Right lung (tissue), 5 donors: ENCODE data around the gene PTPRD. TPM values are rescaled to one million over a fixed set of nuclear protein-coding genes. Genes with fewer than 3 reads are reported as not detected.
"Not testable (repeated sequence)": the region's sequence is repeated elsewhere in the genome, so short reads cannot be mapped to it uniquely, and the experiment has no call there.

Experiments
- DNase-seq, 2 donors: peaks; one replicate each; pipeline ENCODE4 v3.0.0-alpha.2; 2013
- polyA plus RNA-seq, 5 donors: library from polyadenylated mRNA; unstranded; fragments of 120-200 nt; gene quantifications; one replicate each; pipeline versions ENCODE4 v1.2.1 to v1.2.3, GENCODE V29; 2013; ENCODE audit warnings: inconsistent platforms in 1 of 5, low replicate concordance in 1 of 5; ENCODE audit not compliant: insufficient read length in 5 of 5, insufficient read depth in 1 of 5

Gene PTPRD
- polyA plus RNA-seq, 5 donors, result 117 to 156 (median 130) TPM

DNA sequence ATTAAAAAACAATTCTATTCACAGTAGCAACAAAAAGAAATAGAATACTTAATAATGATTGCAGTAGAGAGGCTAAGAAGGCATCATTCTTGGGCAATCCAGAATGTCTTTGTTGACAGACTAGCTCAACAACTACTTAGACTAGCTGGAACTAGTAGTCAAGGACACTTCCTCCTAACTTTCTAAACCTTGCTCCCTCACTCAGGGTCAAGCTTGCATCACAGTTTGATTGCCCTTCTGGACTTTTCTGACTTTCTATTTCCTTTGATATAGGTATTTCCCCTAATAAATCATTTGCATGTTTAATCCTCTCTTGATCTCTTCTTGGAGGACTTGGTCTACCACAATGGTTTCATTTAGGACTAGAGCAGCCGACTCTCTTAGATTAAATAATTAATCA is 1107.9 kb downstream of the PTPRD start:
- no peak for DNase-seq

DNA sequence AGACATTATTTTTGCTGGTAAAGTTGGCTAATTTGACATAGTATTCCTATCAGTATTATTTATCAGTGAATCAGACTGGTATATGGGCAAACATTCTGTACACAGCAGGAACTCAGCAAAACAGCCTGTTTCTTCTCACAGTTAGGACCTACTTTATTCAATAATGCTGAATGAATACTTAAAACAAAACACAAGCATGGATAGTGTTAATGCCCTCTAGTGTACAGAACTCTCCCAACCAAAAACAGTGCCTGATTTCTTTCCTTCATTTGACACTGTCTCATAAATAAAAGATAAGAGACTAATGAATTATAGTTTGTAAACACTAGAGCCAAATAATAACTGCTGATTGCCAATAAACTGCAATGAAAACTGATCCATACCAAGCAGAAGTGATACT is 1113.3 kb downstream of the PTPRD start:
- DNase-seq, result no peak

DNA sequence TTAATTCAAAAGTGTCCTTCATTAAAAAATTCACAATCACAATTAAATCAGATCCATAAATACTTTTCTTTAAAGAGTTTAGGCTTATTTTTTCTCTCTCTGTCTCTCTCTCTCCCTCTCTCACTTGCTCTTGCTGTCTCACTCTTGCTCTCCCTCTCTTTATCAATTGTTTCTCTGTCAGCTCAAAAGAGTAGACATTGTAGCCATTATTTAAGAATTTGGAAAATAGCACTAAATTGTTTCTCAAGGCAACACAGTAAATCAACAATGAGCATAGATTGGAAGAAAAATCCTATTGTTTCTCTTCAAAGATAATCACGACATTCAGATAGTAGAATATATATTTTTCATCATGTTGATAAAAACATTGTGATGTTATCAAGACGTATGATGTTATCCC is 1114.0 kb downstream of the PTPRD start:
- DNase-seq, result no peak

DNA sequence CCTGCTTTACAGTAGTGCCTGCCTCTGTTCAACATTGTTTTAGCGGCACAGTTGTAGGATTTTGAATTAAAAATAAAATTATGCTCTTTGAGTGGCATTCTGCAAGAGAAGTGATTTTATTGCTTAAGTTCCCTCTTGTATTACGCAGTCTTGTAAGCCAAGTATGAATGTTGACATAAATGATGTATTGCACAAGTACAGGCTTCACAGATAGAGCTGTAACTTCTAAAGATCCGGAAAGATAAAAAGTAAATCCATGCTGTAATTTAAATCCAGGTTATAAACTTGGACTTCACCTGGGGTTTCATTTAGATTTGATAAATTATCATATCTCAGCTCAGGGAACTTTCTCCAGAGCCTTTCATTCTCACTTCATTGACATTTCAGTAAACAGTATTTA is 1114.7 kb downstream of the PTPRD start:
- peak; percentile 7 to 13 for DNase-seq

DNA sequence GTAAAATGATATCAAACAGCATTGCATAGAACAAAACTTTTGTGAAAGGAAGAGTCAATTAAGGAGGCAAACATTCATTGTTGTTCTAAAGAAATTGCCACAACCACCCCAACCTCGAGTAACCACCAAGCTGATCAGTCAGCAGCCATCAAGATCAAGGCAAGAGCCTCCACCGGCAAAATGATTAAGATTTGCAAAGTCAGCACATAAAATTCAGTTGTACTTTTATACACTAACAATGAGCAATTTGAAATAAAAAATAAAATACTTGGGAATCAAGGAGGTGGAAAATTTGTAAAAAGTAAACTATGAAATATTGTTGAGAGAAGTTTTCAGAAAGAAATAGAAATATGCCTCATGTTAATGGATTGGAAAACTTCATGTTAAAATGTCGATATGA is 1118.5 kb downstream of the PTPRD start:
- no peak for DNase-seq

DNA sequence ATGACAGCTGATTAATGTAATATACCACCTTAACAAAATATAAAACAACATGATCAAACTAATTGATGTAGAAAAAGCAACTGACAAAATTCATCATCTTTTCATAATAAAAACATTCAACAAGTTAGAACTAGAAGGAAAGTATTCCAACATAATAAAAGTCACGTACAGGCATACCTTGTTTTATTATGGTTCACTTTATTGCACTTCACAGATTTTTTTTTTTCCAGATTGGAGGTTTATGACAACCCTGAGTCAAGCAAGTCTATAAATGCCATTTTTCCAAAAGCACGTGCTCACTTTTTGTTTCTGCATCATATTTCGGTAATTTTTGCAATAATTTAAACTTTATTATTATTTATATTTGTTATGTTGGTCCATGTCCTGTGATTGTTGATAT is 1120.3 kb downstream of the PTPRD start:
- DNase-seq, result no peak

DNA sequence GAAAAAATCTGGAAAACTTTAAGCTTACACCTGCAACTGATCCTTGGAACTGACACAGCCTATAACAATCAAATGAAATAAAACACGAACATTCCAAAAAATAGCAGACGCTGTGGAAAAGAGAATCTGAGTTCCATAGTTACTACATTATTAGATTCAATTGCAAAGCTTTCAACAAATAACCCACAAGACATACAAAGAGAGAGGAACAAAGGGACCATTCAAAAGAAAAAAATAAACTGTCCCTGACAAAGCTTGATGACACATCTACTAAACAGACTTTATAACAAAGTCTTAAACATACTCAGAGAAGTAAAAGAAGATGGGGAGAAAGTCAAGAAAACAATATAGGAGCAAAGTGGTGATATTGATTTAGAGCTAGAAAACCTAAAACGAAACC is 1123.6 kb downstream of the PTPRD start:
- DNase-seq, result no peak

DNA sequence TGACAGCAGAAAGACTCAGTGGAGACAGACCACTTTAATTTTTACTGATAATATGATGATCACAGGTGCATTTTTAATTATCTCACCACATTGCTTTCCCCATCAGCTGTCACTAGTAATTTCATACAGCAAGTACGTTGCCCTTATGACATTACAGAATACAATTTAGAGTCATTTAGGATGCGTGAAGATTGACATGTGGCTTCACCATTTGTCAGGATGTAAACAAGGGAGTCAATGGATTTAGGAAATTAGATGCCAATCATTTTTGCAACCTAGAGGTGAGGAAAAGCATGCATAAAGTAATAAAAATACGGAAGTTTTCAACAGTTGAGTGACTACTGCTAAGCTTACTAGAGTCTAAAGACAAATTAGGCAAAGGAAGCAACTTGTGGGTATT is 1129.6 kb downstream of the PTPRD start:
- no peak for DNase-seq

DNA sequence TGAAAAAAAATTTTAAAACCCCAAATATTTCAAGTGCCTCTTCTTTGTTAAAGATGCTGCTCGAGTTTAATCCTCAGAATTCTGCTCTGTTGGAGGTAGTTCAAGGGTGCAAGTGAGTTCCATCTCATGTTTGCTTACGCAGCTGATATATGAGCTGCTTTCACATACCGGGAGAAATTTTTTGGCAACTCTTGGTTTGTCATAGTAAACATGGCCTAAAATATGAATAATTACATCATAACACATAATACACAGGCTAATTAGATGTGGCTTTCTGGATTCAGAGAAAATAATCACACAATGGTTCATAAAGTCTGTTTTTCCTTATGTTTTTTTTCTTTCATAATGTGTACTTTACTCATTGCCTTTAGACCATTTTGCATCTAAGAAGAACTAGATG is 1134.1 kb downstream of the PTPRD start:
- peak; percentile 38 to 40 for DNase-seq

DNA sequence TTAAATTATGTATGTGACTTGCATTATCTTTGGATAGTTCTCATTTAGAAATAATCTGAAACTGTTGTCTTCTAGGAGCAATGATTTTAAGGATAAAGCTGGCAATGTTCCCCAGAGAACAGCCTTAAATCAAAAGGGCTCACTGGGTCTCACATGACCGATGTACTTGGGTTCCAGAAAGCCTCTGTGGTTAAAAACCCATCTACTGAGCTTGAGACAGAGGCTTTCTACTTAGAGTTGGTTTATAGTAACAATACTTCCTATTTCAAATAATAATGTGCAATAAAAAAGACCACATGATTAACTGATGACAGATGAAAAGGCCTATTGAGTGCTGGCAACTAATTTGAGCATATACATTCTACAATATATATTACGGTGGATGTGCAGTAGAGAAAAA is 1143.5 kb downstream of the PTPRD start:
- DNase-seq, result no peak

DNA sequence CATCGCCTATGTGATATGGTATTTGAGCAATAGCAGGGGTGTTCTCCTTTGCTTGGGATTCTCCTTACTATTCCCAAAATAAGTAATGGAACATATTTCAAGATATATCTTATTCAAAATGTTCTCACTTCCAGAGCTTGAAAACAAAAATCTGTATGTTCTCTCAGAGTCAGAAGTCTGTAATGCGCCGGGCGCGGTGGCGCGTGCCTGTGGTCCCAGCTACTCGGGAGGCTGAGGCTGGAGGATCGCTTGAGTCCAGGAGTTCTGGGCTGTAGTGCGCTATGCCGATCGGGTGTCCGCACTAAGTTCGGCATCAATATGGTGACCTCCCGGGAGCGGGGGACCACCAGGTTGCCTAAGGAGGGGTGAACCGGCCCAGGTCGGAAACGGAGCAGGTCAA is 1170.9 kb downstream of the PTPRD start:
- DNase-seq, result not testable (repeated sequence)

DNA sequence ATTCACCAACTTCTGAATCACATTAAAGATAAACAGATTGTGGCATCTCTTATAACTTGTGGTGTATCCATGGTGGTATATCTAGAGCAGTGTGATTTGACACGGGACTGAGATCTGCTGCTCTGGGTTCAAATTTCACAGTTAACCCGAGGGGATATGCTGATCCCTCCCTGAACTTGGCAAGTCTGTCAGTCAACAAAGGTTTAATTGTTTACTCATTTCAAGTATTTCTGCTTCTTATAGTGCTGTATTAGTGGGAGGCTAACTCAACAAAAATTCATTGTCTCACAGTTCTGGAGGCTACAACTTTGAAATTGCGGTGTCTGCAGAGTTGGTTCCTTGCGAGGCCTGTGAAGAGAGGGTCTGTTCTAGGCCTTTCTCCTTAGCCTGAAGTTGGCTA is 1175.2 kb downstream of the PTPRD start:
- no peak for DNase-seq

DNA sequence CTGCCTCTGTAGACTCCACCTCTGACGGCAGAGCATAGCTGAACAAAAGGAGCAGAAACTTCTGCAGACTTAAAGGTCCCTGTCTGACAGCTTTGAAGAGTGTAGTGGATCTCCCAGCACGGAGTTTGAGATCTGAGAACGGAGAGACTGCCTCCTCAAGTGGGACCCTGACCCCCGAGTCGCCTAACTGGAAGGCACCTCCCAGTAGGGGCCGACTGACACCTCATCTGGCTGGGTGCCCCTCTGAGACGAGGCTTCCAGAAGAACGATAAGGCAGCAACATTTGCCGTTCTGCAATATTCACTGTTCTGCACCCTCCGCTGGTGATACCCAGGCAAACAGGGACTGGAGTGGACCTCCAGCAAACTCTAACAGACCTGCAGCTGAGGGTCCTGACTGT is 1186.3 kb downstream of the PTPRD start:
- DNase-seq, result not testable (repeated sequence)

DNA sequence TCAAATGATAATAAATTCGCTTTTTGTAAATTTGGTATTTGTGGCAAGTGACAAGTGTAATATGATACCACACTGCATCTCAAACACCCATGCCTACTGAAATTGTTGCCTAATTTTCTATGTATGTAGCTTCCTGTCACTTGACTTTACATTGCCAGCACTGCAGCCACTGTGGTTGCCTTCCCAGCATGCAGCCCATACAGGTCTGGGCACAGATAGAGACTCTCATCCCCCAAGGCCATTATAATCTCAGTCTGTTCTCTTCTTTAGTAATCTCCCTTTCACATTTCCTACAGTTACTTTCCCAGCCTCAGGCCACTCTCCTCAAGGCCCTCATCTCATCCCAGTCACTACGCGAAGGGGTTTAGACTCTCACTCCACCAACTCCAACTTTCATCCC is 1200.6 kb downstream of the PTPRD start:
- no peak for DNase-seq

DNA sequence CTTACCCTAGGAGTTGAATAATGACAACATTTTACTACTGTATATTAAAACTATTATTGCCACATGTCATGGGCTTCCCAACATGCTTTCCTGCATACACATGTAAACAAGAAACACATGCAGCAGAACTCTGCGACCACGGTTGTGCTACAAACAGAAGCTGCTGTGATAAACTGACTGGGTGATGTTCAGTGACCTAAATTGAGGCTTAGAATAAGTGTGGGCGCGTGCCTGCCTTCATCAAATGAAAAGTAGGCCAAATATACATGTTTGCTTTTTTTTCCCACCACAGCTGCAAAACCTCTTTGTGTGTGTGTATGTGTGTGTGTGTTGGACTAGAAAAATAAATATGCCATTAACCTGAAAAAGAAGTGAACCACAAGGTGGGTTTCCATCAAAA is 1202.1 kb downstream of the PTPRD start:
- DNase-seq, result no peak

DNA sequence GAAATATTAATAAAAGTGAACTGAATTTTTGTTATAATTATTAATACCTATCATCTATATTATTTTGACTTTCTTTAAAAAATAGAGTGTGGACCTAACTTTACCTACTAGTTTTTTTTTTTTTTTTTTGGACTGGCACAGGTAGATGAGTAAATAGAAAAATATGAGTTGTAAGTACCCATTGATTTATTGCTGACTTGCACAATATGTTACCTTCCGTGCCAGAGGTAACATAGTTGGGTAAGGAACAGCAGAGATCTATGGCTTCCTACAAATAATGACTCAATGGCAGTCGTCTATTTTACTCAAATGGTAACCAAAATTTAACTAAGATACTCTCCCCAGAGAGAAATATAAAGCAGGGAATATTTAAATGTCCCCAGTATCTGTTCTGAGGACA is 1212.8 kb downstream of the PTPRD start:
- DNase-seq, result no peak

DNA sequence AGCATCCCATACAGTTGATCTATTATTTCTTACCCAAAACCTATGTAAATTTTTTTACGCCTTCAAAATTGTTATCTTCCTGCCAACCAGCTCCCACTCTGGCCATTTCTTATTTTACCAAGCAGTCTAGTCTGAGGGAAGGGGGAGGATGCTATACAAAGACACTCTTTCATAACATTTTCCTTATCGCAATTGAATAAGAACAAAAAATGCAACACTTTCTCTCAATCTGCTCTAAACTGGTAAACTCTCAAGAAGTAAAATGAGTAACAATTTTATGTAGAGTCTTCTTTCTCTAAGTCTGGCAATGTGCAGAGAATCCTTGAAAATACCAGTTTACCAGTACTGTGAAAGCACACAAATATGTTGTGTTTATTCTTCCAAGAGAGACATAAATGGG is 1216.3 kb downstream of the PTPRD start:
- DNase-seq, result no peak

DNA sequence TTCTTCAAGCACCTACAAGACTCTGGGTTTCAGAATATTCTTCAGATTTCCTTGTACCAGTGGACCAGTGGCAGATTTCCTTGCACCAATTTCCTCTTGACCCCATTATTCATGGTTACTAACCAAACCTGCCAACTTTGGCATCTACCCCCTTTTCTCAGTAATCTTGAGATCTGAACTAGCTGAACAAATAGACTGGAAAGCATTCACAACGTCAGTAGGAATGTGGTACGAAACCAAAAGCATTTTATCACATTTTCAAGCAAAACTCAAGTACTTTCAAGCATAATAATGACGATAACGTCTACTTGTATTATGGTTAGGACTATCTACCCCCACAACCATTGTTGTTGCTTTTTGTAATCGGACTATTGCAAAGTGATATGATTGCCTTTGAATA is 1217.3 kb downstream of the PTPRD start:
- peak; percentile 1 to 3 for DNase-seq

DNA sequence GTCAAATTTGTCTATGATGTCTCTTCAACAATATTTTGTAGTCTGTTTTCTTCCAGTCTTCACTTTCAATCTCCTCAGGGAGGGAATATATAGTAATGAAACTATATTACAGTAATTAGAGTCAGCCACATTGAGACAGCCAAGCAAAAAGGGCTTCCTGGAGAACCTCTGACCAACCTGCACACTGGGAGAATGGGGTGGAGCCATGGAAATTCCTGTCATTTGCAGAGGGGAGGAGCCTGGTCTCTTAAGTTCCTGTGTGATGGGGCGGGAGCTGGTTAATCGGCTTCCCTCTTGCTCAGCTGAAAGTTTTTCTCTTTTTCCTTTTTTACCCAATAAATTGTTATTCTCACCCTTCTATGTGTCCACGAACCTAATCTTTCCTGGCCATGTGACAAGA is 1220.0 kb downstream of the PTPRD start:
- DNase-seq, result no peak

DNA sequence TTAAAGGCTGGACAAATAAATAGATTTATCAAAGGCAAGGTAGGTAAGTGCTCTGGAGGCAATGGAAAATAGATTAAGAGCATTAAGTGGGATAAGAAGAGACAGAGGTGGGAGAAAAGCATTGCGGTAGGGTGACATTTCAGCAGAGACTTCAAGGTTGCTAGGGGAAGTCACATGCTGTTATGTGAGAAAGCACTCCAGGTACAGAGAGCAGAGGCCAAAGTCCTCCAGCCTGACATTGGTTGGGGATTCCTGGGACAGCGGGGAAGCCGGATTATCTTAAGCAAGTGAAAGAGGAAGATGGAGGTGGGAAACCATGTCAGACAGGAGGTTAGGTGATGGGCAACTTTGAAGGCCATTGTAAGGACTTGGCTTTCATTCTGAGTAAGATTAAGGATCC is 1222.9 kb downstream of the PTPRD start:
- no peak for DNase-seq

DNA sequence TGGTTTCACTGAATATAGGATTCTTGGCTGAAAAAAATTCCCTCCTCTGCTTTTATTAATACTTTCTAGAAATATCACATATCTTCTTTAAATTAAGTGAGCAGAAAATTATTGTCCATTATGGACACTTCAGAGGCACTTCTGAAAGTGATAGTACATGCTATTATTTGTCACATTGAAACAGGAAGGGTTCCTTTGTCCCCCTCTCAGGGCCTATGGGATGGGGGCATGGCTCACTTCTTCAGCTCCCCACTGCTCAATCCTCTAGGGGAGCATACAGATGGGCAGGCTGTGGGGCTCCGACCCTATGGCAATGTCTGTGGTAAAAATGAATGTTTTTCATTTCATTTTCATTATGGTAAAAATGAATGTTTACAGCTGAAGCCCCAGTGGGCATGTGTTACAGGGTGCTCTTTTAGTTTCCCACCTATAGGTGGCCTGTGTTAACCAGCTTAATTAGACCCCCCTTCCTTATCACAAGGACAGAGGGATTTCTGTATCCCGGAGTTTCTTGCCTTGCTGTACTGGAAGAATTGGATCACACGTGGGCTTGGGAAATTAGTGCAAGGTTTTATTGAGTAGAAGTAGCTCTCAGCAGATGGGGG is 1225.2 kb downstream of the PTPRD start:
- DNase-seq, result no peak

DNA sequence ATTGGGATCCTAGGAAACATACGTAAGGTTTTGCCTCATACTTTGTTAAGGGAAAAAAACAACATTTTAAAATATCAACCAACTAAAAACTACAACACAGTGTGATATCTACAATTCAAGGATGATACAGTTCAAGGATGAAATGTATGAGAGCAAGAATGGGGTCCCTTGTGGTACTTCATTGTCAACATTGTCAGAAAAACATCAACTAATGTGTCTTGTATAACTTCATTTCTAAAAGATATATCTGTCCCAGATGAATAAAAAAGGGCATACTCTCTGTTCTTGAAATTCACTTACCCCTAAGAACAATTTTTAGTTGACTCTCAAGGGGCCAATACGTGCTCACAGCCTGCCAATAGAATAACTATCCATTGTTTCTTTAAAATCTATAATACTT is 1250.5 kb downstream of the PTPRD start:
- no peak for DNase-seq

DNA sequence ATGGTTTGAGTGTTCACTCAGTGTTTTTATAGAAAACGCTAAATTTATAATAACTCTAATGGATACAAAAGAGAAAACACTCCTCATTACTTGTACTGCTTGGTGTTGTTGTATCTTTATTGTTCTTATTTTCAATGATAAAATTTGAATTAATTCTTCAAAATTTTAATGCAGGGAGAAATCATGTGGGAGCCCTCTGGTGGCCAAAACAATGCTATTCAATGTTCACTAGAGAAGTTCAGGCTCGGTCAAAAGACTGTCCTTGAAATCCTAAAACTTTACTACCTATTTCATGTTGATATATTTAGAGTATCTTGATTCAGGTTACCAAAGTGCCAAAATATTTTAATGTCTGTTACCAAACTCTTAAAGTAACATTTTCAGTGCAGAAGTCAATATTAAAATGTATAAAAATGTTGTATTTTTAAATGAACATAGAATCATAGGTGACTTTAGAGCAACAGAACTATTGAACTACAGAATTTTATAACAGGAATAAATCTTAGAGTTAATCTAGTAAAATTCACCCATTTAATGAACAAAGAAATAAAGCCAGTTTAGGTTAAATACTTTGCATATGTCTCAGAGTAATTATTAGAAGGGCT is 1259.8 kb downstream of the PTPRD start:
- DNase-seq, result peak in 1 of 2 donors; percentile 2

DNA sequence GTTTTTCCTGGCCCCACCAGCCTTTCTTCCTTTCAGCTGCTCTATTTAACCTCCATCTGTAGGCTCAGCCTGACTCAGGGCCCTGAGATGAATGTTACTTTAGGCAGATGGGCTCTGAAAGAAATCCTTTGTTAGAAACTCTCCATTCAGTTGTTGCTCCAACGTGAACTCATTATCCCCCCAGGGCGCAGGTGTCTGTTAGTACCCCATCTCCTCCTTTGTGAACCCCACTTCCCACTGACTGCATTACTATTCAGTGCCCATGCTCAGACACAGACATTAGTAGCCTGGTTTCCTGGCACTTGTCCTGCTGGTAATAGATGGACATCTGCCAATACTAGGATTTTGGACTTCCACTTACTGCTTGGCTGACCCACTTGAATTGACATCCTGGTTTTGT is 1271.6 kb downstream of the PTPRD start:
- no peak for DNase-seq
